BJ (cell line): ENCODE results near the gene FGFR3. TPM values are rescaled to one million over a fixed set of nuclear protein-coding genes. Genes with fewer than 3 reads are reported as not detected.
"Not testable (repeated sequence)": the region's sequence is repeated elsewhere in the genome, so short reads cannot be mapped to it uniquely, and the experiment has no call there.

Experiments
- CTCF ChIA-PET: fragments of 350-600 bp; formaldehyde crosslinking; extraction: SDS; loops from one replicate; lab custom pipeline; 2021; ENCODE audit warnings: antibody characterized with exemption, inconsistent platforms; lab: Yijun Ruan, JAX
- POLR2A ChIA-PET: fragments of 300-600 bp; sonication (Branson Sonifier 250); formaldehyde crosslinking; extraction: SDS; loops from one replicate; lab custom pipeline; 2021; ENCODE audit warnings: antibody characterized with exemption; lab: Charles Lee
- DNase-seq: peaks from one replicate; pipeline ENCODE4 v3.0.0-alpha.2; 2011; ENCODE audit warnings: low read depth
- H3K27me3 ChIP-seq: 2 replicates; pipeline ENCODE4 v1.6.0; 2011; ENCODE audit warnings: low read length; ENCODE audit not compliant: control insufficient read depth, insufficient read depth
- H3K36me3 ChIP-seq: 2 replicates; pipeline ENCODE4 v1.5.1; 2011; ENCODE audit warnings: low read length; ENCODE audit not compliant: control insufficient read depth, insufficient read depth
- H3K4me3 ChIP-seq: 2 replicates; pipeline ENCODE4 v1.5.1; 2011; ENCODE audit warnings: low read depth, mild to moderate bottlenecking, control low read depth, low read length
- CTCF ChIP-seq: IDR thresholded peaks from 2 replicates; pipeline ENCODE4 v1.5.1; 2011; ENCODE audit warnings: low read depth, mild to moderate bottlenecking, control low read depth, inconsistent platforms, low read length, moderate library complexity; ENCODE audit not compliant: insufficient read depth
- polyA plus RNA-seq: library from polyadenylated mRNA; depleted of rRNA; stranded (reverse); fragments of >200 nt; gene quantifications from 2 replicates; pipeline ENCODE4 v1.2.3, GENCODE V29; 2011

FGFR3 gene
- polyA plus RNA-seq, 1 experiment, result 1.0 TPM

- Histone ChIP-seq H3K4me3 (no peak overlapping the region), H3K36me3 (peaks cover 26% of the 10 kb centered on the region), H3K27me3 (no peaks in the 10 kb centered on the region)
- no peak for TF ChIP-seq CTCF
- no peak for DNase-seq
- ChIA-PET POLR2A (no interaction called here), CTCF (interaction anchor here (1.0 kb wide), 1 partner anchor 77 kb away, joined by 3 read pairs; no protein-coding TSS in a partner anchor)
These were observed 41.1 kb downstream of the FGFR3 start for GRCh38 chr4:1834047-1834775.

GRCh38 chr4:1835836-1836235 lies 42.7 kb downstream of the FGFR3 start:
- CTCF ChIA-PET, result interaction anchor here (0.9 to 1.0 kb wide), 2 partner anchors 68 to 88 kb away, joined by 3 read pairs; no protein-coding TSS in a partner anchor
- H3K4me3 ChIP-seq, POLR2A ChIA-PET, DNase-seq, H3K27me3 ChIP-seq: not testable (repeated sequence)
- H3K36me3 ChIP-seq, result peaks cover 28% of the 10 kb centered on the region

- ChIA-PET POLR2A (no interaction called here), CTCF (no interaction called here)
- TF ChIP-seq CTCF, result no peak
- no peak overlapping the region for H3K4me3 ChIP-seq
- DNase-seq, result no peak
- H3K27me3 ChIP-seq, result no peaks in the 10 kb centered on the region
- peaks cover 25% of the 10 kb centered on the region for H3K36me3 ChIP-seq
These were observed 43.6 kb downstream of the FGFR3 start for GRCh38 chr4:1836650-1837049.

DNA sequence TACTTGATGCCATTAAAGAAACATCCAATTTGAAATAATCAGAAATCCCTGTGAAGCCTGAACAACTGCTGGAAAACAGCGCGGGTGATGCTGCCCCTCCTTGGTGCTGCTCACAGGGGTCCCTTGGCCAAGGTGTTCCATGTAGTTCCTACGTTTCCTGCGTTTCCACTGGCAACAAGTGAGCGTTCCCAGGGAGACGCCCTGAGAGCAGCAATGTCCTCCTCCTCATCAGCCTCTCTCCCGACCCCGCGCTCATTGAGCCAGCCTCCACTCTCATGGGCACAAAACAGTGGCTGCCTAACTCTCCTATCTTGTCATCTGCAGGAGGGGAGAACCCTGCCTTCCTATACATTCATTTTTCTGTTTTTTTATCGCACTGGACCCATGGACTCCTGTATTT lies 44.0 kb downstream of the FGFR3 start:
- TF ChIP-seq CTCF, result no peak
- Histone ChIP-seq H3K4me3 (no peak overlapping the region), H3K36me3 (peaks cover 26% of the 10 kb centered on the region), H3K27me3 (no peaks in the 10 kb centered on the region)
- ChIA-PET POLR2A (no interaction called here), CTCF (no interaction called here)
- DNase-seq, result no peak

DNA sequence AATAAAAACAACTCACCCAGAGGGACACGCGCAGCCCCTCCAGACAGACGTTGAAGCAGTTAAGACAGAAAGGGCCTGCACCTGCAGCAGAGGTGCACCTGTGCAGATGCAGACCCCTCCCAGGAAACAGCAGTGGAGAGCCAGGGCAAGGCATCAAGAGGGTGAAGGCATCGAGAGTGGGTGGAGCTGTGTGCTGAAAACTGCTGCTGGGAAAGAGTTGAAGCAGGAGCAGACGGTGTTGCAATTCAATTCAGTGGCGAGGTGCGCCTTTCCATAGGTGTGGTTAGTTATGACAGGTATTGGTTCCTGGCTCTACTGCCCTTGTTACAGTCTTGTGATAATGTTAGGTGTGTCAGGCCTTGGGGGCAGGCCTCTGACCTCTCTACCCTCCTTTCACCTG lies 46.2 kb downstream of the FGFR3 start:
- TF ChIP-seq CTCF, result no peak
- ChIA-PET CTCF (interaction anchor here (0.9 to 1.0 kb wide), 3 partner anchors 61 to 112 kb away, joined by 3 read pairs; no protein-coding TSS in a partner anchor), POLR2A (no interaction called here)
- no peaks in the 10 kb centered on the region for H3K27me3 ChIP-seq
- H3K36me3 ChIP-seq, result peaks cover 20% of the 10 kb centered on the region
- no peak for DNase-seq
- no peak overlapping the region for H3K4me3 ChIP-seq
